ENCODE measurements around the gene HPSE2. TPM values are rescaled to one million over a fixed set of nuclear protein-coding genes. Genes with fewer than 3 reads are reported as not detected.

HPSE2 gene
- total RNA-seq, 1 donor from 2014 or later = 3.4 TPM

DNA sequence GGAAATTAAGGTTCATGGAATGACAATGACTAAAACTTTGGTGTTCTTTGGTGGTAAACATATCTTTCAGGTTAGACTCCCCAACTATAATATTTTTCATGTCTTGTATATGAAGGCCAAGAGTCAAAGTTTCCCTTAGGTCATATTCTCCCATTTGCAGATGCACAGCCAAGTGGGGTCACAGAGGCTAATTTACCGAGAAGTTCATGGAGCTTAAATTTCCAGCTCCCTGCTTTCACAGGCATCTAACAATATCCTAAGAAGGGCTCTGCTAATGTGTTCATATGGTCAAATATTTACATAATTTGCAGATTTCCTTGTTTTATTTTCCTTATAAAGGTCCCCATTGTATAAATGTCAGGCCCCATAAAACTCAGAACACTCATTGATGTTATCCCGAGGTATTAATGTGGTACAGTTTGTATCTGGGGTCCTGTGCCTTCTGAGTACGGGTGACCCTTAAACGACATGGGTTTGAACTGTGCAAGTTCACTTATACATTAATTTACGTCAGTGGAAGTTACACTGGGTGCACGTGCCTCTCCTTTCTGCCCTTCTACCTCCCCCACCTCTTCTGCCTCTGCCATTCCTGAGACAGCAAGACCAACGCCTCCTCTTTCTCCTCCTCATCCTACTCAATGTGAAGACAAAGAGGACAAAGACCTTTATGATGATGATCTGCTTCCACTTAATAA is 603.0 kb downstream of the HPSE2 start:
- DNase-seq = no peak
- Histone ChIP-seq H3K4me1 (no peaks in the 10 kb centered on the region), H3K27me3 (no peaks in the 10 kb centered on the region), H3K4me3 (no peak overlapping the region), H3K36me3 (no peaks in the 10 kb centered on the region), H3K27ac (no peak overlapping the region), H3K9me3 (no peaks in the 10 kb centered on the region)
- TF ChIP-seq, protein P1, sequence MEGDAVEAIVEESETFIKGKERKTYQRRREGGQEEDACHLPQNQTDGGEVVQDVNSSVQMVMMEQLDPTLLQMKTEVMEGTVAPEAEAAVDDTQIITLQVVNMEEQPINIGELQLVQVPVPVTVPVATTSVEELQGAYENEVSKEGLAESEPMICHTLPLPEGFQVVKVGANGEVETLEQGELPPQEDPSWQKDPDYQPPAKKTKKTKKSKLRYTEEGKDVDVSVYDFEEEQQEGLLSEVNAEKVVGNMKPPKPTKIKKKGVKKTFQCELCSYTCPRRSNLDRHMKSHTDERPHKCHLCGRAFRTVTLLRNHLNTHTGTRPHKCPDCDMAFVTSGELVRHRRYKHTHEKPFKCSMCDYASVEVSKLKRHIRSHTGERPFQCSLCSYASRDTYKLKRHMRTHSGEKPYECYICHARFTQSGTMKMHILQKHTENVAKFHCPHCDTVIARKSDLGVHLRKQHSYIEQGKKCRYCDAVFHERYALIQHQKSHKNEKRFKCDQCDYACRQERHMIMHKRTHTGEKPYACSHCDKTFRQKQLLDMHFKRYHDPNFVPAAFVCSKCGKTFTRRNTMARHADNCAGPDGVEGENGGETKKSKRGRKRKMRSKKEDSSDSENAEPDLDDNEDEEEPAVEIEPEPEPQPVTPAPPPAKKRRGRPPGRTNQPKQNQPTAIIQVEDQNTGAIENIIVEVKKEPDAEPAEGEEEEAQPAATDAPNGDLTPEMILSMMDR (IDR thresholded peaks at IDR 0.05) = no peak
- intact Hi-C loops (cut with DNase I) = no loop called here
- ATAC-seq = no peak

DNA sequence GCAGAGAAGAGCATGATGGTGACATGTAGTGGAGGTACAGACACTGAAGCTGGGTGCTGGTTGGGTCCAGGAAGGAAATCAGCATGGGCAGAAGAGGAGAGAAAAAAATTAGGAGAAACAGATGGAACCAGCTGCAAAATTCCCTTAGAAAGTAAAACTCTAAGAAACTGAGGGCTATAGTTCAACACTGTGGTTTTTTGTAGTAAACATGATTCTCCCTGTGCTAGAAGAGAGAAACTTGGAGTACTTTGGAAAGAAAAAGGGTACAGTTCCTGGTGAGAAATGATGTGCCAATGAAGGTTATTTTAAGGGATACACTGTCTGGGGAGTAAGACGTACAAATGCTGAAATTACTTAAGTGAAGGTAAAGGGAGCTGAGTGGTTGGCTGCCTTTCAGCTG is 607.4 kb downstream of the HPSE2 start:
- Histone ChIP-seq H3K4me1 (no peaks in the 10 kb centered on the region), H3K4me3 (no peak overlapping the region), H3K27ac (no peak overlapping the region), H3K9me3 (no peaks in the 10 kb centered on the region), H3K36me3 (no peaks in the 10 kb centered on the region), H3K27me3 (no peaks in the 10 kb centered on the region)
- DNase-seq = no peak
- intact Hi-C loops (cut with DNase I) = no loop called here
- ATAC-seq = no peak
- TF ChIP-seq, protein P1 (IDR thresholded peaks at IDR 0.05) = no peak

DNA sequence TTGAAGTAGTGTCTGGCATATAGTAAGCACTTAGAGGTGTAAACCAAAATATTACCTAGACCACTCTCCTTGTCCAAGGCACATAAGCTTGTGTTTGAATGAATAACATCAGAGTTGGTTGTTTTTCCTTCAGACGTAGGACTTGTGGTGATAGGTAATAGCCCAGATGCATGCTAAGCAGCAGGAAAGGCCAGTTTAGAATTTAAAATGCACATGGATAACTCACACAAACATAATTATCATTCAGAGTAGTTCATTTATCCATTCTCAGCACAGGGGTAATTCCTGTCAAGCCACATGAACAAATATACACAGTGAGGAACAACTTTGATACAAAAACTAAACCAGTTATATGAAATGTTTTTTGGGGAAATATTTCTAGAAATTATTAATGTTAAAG is 607.9 kb downstream of the HPSE2 start:
- no peak for DNase-seq
- no peak for ATAC-seq
- H3K36me3 ChIP-seq = no peaks in the 10 kb centered on the region
- no peaks in the 10 kb centered on the region for H3K9me3 ChIP-seq
- H3K27ac ChIP-seq = no peak overlapping the region
- TF ChIP-seq, protein P1 (IDR thresholded peaks at IDR 0.05) = no peak
- H3K4me1 ChIP-seq = no peaks in the 10 kb centered on the region
- no peak overlapping the region for H3K4me3 ChIP-seq
- H3K27me3 ChIP-seq = no peaks in the 10 kb centered on the region
- intact Hi-C loops (cut with DNase I) = no loop called here

DNA sequence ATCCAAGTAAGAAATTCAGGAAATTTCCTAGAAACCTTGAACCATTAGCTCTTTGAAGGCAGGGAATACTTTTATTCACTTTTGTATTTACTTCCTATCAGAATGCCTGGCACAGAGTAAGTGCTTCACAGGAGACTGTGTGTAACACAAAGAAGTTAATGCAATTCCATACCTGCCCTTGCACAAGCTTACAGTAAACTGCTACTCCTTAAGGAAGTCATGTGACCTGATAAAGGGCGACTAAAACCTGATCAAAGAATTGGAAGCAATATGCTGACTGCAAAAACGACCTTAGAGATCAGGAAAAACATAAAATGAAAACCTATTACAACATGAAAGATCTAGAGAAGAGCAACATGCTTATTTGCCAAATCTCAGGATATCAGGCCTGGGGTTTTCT is 610.7 kb downstream of the HPSE2 start:
- H3K27ac ChIP-seq = no peak overlapping the region
- H3K36me3 ChIP-seq = no peaks in the 10 kb centered on the region
- no peak for DNase-seq
- TF ChIP-seq, protein P1 (IDR thresholded peaks at IDR 0.05) = no peak
- no peaks in the 10 kb centered on the region for H3K27me3 ChIP-seq
- no peak for ATAC-seq
- H3K4me3 ChIP-seq = no peak overlapping the region
- no peaks in the 10 kb centered on the region for H3K9me3 ChIP-seq
- intact Hi-C loops (cut with DNase I) = no loop called here
- no peaks in the 10 kb centered on the region for H3K4me1 ChIP-seq

DNA sequence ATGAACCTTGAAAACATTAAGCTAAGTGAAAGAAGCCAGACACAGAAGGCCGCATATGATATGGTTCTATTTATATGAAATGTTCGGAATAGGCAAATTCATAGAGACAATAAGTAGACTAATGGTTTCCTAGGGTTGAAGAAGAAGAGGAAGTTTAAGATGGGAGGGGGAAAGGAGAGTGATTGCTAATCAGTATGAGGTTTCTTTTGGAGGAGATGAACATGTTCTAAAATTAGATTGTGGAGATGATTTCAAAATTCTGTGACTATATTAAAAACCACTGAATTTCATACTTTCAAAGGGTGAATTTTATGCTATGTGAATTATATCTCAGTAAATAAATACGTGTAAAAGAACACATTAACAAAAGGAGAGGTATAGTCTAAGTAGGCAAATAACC is 612.5 kb downstream of the HPSE2 start:
- Histone ChIP-seq H3K27me3 (no peaks in the 10 kb centered on the region), H3K4me3 (no peak overlapping the region), H3K4me1 (no peaks in the 10 kb centered on the region), H3K9me3 (no peaks in the 10 kb centered on the region), H3K36me3 (no peaks in the 10 kb centered on the region), H3K27ac (no peak overlapping the region)
- ATAC-seq = no peak
- intact Hi-C loops (cut with DNase I) = no loop called here
- TF ChIP-seq, protein P1 (IDR thresholded peaks at IDR 0.05) = no peak
- no peak for DNase-seq

DNA sequence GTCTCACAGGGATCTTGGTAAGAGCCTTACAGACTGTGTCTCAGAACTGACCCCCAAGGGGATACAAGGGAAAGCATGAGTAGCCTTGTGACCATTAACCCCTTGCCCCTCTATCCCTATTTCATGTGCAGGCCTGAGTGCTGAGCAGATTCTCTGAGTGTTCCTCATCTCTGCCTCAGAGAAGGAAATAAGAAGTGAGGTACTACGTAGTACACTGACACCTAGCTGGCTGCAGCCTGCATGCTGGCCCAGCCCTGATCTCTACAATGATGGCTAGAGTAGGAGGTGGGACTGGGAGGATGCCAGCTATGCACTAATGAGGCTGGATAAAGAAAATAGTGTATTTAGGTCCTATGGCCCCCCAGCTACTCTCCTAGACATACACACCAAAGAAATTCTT is 614.0 kb downstream of the HPSE2 start:
- Histone ChIP-seq H3K27ac (no peak overlapping the region), H3K36me3 (no peaks in the 10 kb centered on the region), H3K4me3 (no peak overlapping the region), H3K9me3 (no peaks in the 10 kb centered on the region), H3K4me1 (no peaks in the 10 kb centered on the region), H3K27me3 (no peaks in the 10 kb centered on the region)
- intact Hi-C loops (cut with DNase I) = no loop called here
- no peak for DNase-seq
- TF ChIP-seq, protein P1 (IDR thresholded peaks at IDR 0.05) = no peak
- ATAC-seq = no peak
